Ramos (cell line): ENCODE results near the gene CSNK1G3.

ENCODE experiments used
- in situ Hi-C: fragments of 300-500 bp; cut with MboI; formaldehyde crosslinking; loops from one replicate; pipeline ENCODE4 v1.14.3; 2022; ENCODE audit warnings: low sequenced_read_pairs; ENCODE audit not compliant: unreplicated experiment

Gene CSNK1G3

DNA sequence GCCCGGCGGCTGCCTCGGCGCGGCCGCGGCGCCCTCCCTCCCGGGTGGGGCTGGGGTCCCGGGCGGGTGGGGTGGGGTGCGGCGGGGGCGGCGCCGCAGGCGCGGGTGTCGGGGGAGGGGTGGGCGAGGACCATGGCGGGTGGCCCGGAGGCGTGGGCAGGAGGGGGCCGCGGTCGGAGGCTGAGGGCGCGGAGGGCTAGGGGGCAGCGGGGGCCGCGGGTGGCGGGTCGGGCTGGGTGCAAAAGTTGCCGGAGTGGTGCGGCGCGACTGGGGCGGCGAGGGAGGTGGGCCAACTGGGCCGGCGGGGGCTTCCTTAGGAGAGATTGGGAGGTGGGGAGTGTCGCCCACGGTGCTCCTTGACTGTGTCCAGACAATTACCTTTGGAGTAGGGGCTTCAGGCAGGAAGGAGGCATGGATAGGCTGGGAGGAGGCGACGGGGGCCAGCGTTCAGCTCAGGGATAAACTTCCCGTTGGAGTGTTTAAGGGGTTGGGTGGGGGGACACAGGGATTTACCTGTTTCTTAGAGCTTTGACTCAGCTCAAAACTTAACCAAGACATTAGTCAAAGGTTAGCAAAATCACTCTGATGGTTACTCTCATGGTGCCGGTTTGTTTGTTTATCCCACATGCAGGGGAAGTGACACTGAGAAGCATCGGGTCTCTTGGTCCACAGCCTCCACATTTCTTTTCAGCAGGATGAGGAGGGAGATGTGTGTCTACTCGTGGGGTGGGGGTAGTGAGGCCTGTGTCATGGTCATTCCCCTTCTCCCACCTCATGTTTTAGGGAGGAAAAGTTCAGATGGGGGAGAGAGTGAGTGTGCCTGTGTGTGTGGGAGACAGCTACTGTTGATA, 859 bp downstream of the CSNK1G3 start:
- in situ Hi-C loops: no loop called here

DNA sequence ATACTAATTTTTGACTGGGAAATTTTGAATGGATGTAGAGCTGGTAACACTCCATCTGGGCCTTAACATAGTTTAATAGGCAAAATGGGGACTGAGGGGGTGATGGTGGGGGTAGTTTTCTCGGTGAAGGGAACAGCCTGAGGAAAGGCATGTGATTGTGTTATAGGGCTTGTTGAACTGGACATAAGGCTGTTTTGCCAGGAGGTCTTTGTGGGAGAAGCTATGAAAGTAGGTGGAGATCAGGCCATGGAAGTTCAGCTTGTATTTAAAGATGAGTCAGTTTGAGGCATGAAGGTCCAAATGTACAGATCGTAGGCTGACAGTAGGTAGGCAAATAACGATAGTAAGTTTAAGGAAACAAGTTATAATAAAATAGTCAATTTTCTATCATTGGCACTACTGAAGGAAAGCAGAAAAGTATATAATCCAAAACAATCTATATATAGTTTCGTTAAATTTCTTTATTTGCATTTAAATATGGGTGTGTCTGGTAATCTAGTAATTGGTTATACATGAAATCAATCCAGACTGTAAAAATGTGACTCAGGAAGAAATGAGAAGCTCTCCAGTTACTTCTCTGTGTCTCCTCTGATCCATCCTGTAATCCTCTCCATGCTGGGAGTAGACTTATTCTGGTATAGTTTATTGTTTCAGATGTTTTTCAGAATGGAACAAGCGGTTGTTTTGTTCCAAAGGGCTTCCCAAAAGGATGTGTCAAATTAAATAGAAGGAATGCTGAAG, 2.8 kb downstream of the CSNK1G3 start:
- in situ Hi-C loops: no loop called here

DNA sequence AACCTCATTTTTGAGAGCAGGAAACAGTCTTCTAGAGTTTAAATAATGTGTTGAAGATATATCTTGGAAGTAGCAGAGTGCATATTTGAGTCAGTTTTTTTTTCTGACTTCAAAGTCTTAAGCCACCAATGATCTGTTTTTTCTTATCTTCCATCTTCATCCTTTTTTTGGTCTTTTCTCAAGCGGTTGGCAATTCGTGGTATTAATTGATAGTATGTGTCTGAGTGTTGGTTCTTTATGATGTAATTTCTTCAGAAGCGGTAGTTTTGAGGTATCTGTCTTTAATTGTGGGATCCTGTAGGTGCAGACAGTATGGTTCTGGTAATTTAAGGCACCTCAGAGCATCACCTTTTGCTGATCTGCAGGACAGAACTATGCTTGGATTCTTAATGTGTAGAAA, 3.9 kb downstream of the CSNK1G3 start:
- in situ Hi-C loops: no loop called here

DNA sequence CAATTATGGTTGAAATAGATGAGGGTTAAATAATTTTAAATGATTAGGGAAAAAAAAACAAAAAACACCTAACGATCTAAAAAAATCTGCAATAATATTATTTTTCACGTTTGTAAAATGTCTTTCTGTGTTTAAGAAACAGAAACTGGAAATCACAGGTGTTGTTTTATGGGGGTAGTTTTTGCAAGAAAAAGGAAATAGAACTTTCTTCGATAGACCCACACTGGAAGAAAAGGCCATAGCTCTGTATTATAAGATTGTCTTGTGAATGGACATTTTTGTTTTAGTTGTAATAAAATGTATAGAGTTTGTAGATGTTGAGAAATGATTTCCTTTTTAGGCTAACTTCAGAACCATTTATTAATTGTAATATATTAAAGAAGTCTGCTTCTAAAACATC, 5.5 kb downstream of the CSNK1G3 start:
- in situ Hi-C loops: no loop called here

DNA sequence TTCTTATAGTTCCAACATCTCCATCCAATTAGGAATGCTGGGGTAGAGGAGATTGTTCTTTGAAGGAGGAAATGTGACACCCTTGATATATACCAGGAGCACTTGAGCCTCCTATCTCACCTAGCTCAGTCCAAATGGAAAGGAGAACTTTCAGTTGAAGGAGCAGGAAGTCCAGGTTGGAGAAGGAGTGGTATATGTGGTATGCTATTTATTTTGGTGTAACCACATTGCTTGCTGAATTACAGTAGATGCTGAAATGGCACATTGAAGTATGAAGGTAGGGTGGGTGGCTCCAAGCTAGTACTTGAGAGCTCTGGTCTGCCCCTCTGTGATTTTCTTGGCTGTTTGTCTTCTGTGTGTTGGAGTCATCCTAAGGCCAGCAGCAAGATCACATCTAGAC, 6.1 kb downstream of the CSNK1G3 start:
- in situ Hi-C loops: no loop called here

DNA sequence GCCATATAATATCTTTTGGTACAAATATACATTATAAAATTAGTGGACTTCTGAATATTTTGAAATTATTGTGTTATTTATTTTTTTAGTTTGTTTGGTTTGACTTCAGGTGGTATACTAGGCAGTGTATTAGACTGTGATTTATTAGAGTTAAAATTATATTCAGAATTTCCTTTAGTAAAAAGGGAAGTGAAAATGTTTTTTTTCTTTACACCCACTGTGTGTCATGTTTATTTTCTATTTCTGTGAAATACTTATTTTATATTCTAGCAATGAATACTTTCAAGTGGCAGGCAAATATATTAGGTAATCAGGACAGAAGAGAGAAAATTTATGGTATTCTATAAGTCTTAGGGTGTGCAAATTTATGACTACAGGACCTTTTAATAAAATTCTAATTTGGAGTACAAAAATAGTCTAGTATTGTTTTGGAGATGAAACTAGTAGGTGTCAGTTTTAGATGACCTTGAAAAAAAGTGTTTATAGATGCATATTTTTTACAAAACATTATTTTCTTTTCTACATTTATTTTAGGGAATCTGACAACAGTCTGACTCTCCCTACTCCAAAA, 8.8 kb downstream of the CSNK1G3 start:
- in situ Hi-C loops: no loop called here

DNA sequence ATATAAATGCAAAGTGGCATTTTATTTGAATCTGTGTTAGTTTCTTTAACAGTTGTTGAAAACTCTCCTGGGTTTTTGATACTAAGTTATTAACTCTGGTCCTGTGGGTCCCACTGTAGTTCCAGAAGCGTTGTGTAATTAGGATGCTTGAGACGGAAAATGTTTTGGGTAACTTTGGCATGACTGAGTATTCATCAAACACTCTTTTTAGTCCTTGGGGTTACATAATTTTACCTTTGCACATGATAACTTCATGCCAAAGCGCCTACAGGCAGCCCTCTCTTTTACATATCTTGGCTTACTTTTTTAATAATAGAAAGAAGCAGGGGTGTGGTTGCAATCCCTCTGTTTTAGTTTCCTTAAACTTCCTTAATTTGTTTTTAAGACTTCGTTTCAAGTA, 12.2 kb downstream of the CSNK1G3 start:
- in situ Hi-C loops: no loop called here

DNA sequence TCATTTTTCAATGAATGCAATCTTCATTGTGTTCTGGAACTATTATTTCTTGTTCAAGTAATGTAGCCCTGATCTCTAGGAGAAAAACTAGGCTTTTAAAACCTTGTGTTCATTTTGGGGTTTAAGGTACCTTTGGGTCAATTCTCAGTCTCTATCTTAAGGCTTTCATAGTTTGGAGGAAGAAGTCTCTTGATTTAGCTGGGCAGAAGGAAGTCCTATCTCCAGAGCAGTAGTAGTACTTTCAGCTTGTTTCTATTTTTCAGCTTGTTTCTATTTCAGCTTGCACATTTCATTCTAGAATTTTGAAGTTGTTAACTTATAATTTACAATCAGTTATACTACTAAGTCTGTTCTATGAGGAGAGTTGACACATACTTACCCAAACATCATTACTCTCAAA, 15.2 kb downstream of the CSNK1G3 start:
- in situ Hi-C loops: no loop called here

DNA sequence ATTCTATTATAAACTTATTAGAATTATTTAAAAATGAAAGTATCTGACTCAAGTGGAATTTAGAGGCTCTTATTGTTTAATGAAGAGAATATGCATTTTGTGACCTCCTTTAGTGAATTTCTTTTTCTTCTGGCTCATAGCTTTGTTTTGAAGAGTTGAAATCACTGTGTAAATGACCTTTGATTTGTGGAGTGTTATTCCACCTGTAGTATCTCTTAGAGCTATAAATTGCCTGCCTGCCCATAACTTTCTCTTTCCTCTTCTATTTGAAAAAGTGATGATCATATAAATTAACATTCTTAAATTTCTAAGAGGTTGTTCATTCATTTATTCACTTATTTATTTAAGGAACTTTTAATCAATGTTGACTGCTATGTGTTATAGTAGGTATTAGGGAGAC, 16.1 kb downstream of the CSNK1G3 start:
- in situ Hi-C loops: no loop called here

DNA sequence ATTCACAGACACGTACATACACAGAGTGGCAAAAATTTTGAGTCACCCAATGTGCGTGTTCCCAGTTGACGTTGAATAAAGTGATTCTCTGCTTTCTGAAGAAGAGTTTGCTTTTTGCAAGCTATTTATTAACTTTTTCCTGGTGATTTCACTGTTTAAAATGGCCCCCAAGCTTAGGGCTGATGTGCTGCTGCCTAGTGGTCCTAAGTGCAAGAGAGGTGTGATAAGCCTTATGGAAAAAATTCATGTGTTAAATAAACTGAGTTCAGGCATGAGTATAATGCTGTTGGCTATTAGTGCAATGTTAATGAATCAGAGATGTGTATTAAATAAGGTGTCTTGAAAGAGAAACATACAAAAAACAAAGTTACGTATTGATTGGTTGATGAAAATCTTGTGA, 16.9 kb downstream of the CSNK1G3 start:
- in situ Hi-C loops: no loop called here

DNA sequence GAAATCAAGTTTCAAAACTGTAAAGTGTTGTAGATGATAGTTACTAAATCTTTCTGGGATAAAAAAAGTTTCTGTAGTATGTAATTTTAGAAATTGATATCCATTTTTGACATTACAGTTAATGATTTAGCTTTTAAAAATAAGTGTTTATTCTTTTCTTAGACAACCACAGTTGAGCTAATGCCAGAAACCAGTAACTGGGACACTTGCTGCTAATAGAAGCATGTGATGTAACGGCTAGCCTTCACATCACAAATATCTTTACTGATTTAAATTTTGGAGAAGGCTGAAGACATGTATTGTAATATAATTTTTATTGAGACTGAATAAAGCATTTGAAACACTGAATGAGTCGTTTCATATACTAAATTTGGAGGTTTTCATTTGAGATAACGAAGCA, 18.8 kb downstream of the CSNK1G3 start:
- in situ Hi-C loops: no loop called here

DNA sequence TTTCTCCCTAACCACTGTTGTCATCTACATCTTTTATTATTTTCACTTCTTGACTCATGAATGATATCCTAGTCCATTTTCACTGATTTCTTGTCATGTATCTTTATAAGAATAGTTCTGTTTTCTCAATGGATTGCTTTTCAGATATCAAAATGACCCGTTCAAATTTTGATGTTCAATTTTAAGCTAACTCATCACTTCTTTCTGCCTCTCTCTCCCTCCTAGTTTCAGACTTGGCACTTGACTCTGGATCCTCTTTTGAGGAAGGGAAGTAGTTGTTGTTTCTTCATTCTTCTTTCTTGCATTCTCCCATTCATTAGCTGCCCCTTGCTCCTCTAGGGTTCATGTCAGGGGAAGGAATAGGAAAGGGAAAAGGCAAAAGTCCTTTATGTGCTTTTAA, 23.7 kb downstream of the CSNK1G3 start:
- in situ Hi-C loops: no loop called here

DNA sequence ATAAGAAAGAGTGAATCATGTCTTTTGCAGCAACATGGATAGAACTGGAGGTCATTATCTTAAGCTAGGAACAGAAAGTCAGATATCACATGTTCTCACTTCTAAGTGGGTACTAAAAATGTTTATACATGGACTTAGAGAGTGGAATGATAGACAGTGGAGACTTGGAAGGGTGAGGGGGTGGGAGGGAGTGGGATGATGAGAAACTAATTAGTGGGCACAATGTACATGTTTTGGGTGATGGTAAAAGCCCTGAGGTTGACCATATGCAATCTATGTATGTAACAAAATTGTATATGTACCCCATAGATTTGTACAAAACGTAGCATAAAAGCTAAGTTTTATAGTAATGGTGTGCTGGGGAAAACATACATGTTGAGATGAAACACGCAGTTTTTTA, 25.3 kb downstream of the CSNK1G3 start:
- in situ Hi-C loops: no loop called here

DNA sequence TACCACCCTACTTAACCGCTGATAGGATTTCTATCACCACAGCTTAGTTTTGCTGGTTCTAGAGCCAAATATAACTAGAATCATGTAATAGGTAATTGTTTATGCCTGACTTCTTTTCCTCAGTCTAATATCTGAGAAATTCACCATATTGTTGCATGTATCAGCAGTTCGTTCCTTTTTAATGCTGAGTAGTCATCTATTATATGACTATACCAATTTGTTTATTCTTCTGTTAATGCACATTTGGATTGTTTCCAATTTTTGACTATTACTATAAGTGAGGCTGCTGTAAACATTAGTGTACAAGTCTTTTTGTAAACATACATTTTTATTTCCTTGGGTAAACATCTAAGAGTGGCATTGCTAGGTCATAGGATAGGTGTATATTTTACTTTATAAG, 25.9 kb downstream of the CSNK1G3 start:
- in situ Hi-C loops: no loop called here

DNA sequence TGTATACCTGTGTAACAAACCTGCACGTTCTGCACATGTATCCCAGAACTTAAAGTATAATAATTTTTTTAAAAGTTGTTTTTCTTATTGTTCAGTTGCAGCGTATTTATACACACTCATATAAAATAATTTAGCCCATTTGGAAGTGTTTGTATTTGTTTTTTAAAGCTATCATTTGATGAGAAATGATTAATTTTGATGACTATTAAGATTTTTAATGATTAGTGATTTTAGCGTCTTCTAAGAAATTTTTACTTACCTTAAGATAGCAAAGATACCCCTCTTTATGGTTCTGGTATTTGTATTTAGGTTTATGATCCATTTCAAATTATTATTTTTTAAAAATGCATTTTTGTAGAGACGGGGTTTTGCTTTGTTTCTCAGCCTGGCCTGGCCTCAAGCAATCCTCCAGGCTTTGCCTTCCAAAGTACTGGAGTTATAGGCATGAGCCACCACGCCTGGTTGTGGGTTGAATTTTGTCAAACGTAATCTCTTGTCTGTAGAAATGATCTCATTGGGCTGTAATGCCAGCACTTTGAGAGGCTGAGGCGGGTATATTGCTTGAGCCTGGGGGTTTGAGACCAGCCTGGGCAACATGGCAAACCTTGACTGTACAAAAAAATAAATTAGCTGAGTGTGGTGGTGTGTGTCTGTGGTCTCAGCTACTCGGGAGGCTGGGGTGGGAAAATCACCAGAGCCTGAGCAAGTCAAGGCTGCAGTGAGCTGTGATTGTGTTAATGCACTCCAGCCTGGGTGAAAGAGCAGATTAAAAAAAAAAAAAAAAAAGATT, 26.9 kb downstream of the CSNK1G3 start:
- in situ Hi-C loops: no loop called here

DNA sequence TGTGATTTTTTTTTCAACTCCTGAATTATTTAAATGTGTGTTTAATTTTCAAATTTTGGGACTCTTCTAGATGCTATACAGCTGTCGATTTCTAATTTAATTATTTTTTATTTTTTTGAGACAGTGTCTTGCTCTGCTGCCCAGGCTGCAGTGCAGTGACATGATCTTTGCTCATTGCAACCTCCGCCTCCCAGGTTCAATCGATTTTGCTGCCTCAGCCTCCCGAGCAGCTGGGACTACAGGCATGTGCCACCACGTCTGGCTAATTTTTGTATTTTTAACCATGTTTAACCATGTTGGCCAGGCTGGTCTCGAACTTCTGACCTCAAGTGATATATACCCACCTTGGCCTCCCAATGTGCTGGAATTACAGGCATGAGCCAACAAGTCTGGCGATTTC, 28.6 kb downstream of the CSNK1G3 start:
- in situ Hi-C loops: no loop called here

DNA sequence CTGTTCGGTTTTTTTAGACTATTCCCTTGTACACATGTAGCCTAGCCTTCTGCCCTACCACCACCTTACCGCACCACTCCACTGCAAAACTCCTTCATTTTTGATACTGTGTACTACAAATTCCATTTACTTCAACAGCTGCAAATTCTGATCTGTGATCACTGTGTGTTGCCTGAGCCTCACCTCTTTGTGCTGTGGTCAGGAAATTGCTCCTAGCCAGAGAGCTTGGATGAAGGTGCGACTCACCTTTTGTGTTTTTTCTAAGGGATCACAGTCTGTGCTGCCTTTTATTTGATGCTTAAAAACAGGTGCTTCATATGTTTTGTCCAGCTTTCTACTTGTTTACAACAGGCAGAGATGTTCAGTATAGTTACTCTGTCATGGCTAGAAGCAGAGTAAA, 31.5 kb downstream of the CSNK1G3 start:
- in situ Hi-C loops: no loop called here

DNA sequence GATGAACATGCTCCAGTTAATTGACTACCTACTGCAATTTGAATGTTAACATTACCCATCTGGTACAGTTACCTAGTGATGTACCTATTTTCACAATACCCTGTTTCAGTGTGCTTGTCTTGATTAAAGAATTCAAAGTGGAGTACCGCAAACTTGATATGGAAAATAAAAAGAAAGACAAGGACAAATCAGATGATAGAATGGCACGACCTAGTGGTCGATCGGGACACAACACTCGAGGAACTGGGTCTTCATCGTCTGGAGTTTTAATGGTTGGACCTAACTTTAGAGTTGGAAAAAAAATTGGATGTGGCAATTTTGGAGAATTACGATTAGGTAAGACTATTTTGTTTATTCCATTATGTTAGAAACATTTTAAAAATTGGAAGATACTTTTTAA, 33.5 kb downstream of the CSNK1G3 start:
- in situ Hi-C loops: no loop called here

DNA sequence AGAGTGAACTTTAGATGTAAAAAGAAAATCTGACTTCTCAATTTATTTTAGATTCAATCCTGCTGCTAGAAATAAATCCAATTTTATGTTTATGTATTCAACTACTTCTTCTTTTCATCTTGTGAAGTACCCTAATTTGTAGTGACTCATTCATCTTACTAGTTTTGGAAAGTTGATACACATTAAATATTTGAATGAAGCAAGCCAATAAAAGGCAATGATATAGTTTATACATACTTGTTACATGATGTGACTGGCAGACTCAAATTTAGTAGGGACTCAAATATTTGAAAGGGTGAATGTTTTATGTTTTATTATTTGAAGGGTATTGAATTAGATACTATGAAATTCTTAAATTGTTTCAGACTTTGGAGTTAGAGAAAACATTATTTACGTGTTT, 34.7 kb downstream of the CSNK1G3 start:
- in situ Hi-C loops: no loop called here

DNA sequence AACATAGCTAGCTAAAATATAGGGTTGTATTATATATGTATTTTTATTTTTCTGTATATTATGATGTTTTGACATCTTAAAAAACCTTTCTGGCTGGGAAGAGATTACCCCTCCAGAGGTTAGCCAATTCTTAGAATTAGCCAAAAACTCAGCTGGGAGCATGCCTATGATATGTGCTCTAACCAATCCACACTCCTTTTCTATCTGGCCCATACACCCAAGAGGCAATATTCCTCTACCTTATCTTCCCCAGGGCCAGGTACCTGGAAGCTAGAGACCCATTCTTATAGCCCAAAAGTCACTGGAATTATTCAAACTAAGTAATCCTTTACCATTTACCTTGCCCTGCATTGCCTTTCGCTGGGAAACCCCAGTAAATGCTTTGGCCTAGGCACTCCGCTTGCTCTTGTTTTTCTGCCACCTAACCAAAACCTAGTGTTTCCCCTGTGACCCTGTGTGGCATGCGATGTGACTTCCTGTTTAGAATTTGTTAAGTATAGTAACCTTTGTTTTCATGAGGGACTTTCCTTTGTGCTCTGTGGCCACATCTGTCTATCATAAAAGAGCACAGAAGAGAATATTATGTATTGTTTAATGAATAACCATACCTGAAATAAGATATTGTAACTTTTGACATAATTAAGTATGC, 37.4 kb downstream of the CSNK1G3 start:
- in situ Hi-C loops: no loop called here
